Germinal center (tissue), 1 donor: ENCODE data around the gene FPR1.

Experiments
- DNase-seq: peaks from one replicate; pipeline ENCODE4 v3.0.0; 2012; ENCODE audit warnings: mixed read lengths, low spot score

FPR1 gene

DNA sequence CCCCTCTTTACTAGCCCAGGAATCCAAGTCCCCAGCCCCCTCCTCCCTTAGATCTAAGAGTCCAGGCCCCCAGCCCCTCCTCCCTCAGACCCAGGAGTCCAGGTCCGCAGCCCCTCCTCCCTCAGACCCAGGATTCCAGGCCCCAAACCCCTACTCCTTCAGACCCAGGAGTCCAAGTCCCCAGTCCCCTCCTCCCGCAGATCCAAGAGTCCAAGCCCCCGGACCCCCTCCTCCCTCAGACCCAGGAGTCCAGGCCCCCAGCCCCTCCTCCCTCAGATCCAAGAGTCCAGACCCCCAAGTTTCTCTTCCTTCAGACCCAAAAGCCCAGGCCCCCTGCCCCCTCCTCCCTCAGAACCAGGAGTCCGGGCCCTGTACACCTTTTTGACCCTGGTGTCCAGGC lies 47.1 kb downstream of the FPR1 start:
- no peak for DNase-seq

DNA sequence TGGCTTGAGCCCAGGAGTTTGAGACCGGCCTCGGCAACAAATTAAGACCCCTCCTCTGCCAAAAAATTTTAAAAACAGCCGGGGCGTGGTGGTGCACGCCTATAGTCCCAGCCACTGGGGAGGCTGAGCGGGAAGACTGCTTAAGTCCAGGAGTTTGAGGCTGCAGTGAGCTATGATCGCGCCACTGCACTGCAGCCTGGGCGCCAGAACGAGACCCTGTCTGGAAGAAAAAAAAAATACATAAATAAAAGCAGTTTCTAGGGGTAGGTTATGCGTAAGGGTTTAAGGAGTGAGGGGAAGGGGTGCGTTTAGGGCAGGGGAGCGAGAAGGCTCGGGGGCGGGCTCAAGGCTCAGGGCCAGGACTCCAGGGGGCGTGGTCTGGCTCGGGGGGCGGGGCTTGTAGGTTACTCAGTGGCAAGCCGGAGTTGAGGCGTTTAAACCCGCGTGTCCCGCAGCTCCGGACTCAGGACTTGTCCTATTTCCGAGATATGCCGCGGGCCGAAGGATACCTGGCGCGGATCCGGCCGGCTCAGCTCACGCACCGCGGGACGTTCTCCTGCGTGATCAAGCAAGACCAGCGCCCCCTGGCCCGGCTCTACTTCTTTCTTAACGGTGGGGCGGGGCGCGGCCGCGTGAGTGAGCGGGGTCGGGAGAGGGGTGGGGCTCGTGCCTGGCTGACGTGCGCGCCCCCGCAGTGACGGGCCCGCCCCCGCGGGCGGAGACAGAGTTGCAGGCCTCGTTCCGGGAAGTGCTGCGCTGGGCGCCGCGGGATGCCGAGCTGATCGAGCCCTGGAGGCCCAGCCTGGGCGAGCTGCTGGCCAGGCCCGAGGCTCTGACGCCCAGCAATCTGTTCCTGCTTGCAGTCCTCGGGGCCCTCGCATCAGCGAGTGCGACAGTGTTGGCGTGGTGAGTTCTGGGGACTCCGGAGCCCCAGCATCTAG lies 47.8 kb downstream of the FPR1 start:
- DNase-seq, result peak; percentile 97

DNA sequence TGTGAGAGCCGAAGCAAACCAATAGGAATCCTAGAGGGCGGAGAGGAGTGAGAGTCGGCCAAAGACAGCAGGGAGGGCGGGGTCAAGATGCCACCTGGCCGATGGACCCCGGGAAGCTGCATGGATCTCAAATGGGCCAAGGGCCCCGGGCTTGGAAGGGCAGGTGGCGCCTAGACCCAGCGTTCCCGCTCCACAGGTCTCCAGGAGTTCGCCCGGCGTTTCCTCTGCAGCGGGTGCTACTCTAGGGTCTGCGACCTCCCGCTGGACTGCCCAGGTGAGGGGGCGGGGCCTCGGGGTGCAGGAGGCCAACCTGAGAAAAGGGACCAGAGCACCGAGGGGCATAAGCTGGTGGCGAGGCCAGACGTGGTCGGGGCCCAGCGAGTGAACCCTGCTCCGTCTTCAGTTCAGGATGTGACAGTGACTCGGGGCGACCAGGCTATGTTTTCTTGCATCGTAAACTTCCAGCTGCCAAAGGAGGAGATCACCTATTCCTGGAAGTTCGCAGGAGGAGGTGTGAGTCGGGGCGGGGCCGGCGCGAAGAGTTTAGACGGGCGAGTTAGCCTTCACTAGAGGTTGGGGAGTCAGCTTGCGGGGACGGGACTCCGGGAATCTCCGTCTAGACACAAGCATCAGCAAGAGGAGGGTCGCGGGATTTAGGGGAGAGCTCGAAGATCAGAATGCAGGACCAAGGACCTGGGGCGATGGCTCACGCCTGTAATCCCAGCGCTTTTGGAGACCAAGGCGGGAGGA lies 48.7 kb downstream of the FPR1 start:
- DNase-seq, result no peak

DNA sequence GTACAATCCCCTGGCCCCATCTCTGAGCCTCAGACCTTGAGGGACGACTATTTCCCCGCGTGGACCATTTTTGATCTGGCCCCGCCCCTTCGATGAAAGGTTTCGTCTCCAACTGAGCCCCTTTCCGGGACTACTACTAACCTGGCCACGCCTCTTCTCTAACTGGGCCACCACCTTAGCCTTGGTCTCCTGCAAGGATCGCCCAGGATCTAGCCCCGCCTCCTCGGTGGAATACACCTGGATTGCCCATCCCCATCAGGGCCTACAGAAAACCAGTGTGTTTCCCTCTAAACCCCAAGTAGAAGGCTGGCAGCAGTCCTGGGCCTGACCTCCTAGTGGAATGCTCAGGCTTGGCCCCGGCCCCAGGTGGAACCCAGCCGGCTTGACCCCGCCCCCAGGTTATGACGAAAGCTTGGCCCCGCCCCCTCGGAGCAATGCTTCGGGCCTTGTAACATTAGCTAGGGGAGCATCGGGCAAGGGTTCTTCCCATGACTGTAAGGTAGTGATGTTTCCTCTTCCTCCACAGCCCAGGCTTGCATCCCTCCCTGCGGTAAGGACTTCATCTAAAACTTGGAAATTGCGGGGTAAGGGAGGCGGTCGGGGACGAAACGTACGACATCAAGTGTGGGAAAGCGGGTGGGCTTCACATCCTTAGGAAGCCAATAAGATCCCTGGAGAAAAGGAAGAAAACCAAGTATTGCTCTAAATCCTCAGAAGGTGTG lies 49.4 kb downstream of the FPR1 start:
- peak; percentile 71 for DNase-seq

DNA sequence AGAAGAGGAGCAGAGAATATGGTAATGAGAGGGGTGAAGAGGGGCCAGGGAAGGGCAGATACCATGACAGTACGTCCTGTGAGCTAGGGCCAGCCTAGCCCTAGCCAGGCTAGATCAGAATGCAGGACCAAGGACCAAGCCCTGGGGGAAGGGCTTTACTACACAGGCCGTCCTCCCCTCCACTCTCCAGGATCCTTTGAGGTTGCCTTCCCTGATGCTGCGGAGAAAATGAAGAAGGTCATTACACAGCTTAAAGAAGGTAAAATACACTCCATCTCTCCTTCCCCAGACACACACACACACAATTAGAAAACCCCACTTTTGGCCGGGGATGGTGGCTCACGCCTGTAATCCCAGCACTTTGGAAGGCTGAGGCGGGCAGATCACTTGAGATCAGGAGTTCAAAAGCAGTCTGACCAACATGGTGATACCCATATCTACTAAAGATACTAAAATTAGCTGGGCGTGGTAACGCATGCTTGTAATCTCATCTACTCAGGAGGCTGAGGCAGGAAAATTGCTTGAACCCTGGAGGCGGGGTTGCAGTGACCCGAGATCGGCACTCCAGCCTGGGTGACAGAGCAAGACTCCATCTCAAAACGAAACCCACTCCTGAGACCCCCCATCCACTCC lies 50.1 kb downstream of the FPR1 start:
- no peak for DNase-seq

DNA sequence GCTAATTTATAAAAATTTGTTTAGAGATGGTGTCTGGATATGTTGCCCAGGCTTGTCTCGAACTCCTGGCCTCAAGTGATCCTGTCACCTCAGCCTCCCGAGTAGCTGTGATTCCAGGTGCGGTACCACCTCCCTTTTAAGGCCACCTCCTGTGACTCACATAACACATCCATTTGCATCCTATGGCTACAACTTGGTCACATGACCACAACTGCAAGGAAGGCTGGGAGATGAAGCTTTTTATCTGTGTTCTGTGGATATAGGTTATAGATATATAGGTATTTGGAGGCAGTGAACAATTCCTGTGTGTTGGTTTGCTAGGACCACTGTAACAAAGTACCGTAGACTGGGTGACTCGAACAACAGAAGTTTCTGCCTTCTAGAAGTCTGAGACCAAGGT lies 52.5 kb downstream of the FPR1 start:
- no peak for DNase-seq

DNA sequence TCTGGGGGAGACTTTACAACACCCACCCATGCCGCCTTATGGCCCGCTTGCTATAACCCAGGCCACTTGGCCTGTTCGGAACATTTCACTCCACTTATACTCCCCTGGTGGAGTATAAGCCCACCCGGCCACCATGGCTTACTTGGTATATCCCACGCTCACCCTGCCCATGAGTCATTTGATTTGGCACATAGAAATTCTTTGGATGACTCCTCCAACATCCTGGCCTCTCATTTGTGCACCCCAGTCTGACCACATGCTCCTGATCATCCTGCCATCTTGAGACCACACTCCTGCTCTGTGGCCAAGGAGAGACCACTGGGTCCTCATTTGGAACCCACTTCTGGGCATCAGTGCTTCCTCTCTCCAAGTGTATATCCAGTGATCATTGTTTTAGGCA lies 53.4 kb downstream of the FPR1 start:
- no peak for DNase-seq

DNA sequence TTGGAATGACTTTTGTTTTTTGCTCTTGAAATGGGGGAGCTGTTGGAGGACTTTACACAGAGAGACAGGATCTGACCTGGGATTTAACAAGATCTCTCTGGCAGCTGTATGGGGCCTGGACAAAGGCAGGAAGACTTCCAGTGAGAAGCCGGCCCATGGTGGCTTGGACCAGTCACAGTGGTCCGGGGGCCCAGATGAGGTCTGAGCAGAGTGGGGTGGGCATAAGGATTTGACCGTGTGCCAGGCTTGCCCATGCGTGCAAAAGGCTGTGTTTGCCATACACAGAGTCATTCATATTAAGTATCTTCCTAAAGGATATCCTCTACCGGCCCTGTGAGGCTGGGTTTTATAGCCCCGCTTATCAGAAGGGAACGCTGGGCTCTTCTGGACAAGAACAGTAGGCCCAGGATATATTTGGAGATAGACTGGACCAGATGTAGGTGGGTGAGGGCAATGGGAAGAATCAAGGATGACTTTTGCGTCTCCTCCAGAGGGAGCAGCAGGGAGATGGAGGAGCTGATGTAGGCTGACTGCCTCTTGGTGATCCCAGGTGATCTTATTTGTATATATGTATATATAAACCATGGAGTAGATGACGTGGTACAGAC lies 54.4 kb downstream of the FPR1 start:
- DNase-seq, result no peak

DNA sequence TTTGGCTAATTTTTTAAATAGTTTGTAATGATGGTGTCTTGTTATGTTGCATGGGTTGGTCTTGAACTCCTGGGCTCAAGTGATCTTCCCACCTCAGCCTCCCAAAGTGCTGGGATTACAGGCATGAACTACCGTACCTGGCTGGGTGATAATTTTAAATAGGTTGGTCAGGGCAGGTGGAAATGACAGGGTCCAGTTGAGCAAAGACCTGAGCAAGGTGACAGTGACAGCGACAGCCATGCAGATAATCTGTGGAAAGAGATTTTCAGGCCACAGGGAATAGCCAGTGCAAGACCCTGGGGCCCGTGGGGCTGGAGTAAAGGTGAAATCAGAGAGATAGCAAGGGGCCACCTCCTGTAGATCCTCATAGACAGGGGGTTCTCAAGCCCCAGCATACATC lies 55.1 kb downstream of the FPR1 start:
- DNase-seq, result no peak
